Measurements from ENCODE around the gene PLB1. TPM values are rescaled to one million over a fixed set of nuclear protein-coding genes. Genes with fewer than 3 reads are reported as not detected.

The PLB1 gene

DNA sequence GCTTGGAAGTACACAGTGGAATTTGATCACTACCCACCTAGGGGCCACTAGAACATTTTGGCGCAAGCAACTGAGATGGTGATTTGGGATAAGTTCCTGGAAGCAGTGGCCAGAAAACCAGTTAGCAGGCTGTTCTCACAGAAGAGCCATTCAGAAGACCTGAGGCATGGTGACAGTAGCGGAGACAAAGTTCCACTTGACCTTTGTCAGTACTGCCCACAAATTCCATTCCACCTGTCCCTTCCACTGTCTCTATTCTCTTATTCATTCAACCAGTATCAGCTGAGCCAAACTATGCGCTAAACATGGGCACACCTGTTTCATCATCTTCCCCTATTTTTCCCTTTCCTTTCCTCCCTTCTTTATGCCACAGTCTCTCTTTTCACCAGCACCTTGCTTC is 196.6 kb downstream of the PLB1 start:
- Histone ChIP-seq H3K4me3 (ENCODE audit: insufficient read depth in 1 of 2, low read depth in 1 of 2, low read length in 2 of 2) (no peak overlapping the region), H3K9me3 (ENCODE audit: control insufficient read depth, low read length) (no peaks in the 10 kb centered on the region), H2BK5ac (ENCODE audit: low read depth, low read length, poor library complexity, severe bottlenecking) (peak overlapping the region; percentile 21), H2BK120ac (ENCODE audit: low read depth, low read length) (no peak overlapping the region), H4K91ac (ENCODE audit: low read length) (peak overlapping the region; percentile 60), H3K27ac (ENCODE audit: low read length, poor library complexity, severe bottlenecking) (peak overlapping the region; percentile 48), H2AK5ac (ENCODE audit: low read length, severe bottlenecking) (peak overlapping the region; percentile 72), H2BK12ac (ENCODE audit: low read length in 2 of 2) (peak overlapping the region; percentile 81 to 85), H3K9ac (ENCODE audit: low read length) (no peak overlapping the region), H2AFZ (ENCODE audit: low read depth, low read length) (no peak overlapping the region), H3K4me2 (ENCODE audit: low read length, poor library complexity, severe bottlenecking) (no peak overlapping the region), H4K8ac (ENCODE audit: low read length) (peak overlapping the region; percentile 41), H3K79me1 (replicated peaks; ENCODE audit: low read length, poor library complexity, severe bottlenecking) (no peaks in the 10 kb centered on the region), H3K14ac (ENCODE audit: low read length in 2 of 2) (no peak overlapping the region), H3K36me3 (ENCODE audit: control insufficient read depth in 1 of 2, insufficient read depth in 2 of 2, low read depth in 1 of 2, low read length in 2 of 2) (no peaks in the 10 kb centered on the region), H3K18ac (ENCODE audit: low read depth in 1 of 2, low read length in 2 of 2) (peak overlapping the region; percentile 68 to 80), H3K4me1 (ENCODE audit: control insufficient read depth, insufficient read depth, low read depth, low read length) (peaks cover 13% of the 10 kb centered on the region), H3K23ac (ENCODE audit: low read length in 2 of 2) (no peak overlapping the region), H2BK15ac (ENCODE audit: low read depth, poor library complexity, severe bottlenecking) (no peak overlapping the region), H3K27me3 (ENCODE audit: control insufficient read depth in 1 of 2, insufficient read depth in 1 of 2, low read length in 2 of 2) (no peaks in the 10 kb centered on the region), H3K4ac (ENCODE audit: low read depth in 1 of 2, low read length in 2 of 2) (peak overlapping the region in 1 of 2 experiments; percentile 65)
- DNase-seq = no peak
- WGBS = 100% methylated on average over 3 of the region's 3 CpGs

DNA sequence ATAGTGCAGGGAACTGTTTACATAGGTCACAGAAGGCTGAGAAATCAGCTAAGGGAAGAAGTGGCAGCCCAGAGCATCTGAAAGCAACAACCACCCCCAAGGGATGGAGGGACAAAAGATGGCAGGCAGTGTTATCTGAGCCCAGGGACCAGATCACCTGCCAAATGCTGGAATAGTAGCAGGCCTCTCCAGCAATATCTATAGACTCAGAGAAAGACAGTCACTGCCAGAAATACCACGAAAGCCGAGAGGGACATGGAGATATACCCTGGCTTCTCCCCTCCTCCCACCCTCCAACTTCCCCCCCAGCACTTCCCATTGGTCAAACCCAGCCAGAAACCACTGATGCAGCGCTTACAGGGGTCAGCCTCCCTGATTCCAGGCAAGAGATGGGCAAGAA is 197.4 kb downstream of the PLB1 start:
- Histone ChIP-seq H2BK15ac (ENCODE audit: low read depth, poor library complexity, severe bottlenecking) (no peak overlapping the region), H3K4me1 (ENCODE audit: control insufficient read depth, insufficient read depth, low read depth, low read length) (peaks cover 13% of the 10 kb centered on the region), H2BK5ac (ENCODE audit: low read depth, low read length, poor library complexity, severe bottlenecking) (no peak overlapping the region), H4K91ac (ENCODE audit: low read length) (peak overlapping the region; percentile 86), H3K27ac (ENCODE audit: low read length, poor library complexity, severe bottlenecking) (no peak overlapping the region), H2AFZ (ENCODE audit: low read depth, low read length) (no peak overlapping the region), H3K79me1 (replicated peaks; ENCODE audit: low read length, poor library complexity, severe bottlenecking) (no peaks in the 10 kb centered on the region), H3K4me3 (ENCODE audit: insufficient read depth in 1 of 2, low read depth in 1 of 2, low read length in 2 of 2) (no peak overlapping the region), H2AK5ac (ENCODE audit: low read length, severe bottlenecking) (peak overlapping the region; percentile 71), H3K9ac (ENCODE audit: low read length) (no peak overlapping the region), H2BK120ac (ENCODE audit: low read depth, low read length) (peak overlapping the region; percentile 21), H3K36me3 (ENCODE audit: control insufficient read depth in 1 of 2, insufficient read depth in 2 of 2, low read depth in 1 of 2, low read length in 2 of 2) (no peaks in the 10 kb centered on the region), H2BK12ac (ENCODE audit: low read length in 2 of 2) (peak overlapping the region; percentile 28 to 92), H3K4ac (ENCODE audit: low read depth in 1 of 2, low read length in 2 of 2) (peak overlapping the region in 1 of 2 experiments; percentile 63), H3K4me2 (ENCODE audit: low read length, poor library complexity, severe bottlenecking) (no peak overlapping the region), H3K14ac (ENCODE audit: low read length in 2 of 2) (no peak overlapping the region), H3K9me3 (ENCODE audit: control insufficient read depth, low read length) (no peaks in the 10 kb centered on the region), H3K23ac (ENCODE audit: low read length in 2 of 2) (no peak overlapping the region), H4K8ac (ENCODE audit: low read length) (peak overlapping the region; percentile 27), H3K27me3 (ENCODE audit: control insufficient read depth in 1 of 2, insufficient read depth in 1 of 2, low read length in 2 of 2) (no peaks in the 10 kb centered on the region), H3K18ac (ENCODE audit: low read depth in 1 of 2, low read length in 2 of 2) (peak overlapping the region; percentile 25 to 67)
- no peak for DNase-seq
- 97% methylated on average over 3 of the region's 3 CpGs for WGBS

Small RNA genes within 50 kb of the gene (small RNA-seq; reads per million reads assigned to genes)
- gene RNA5SP89 (ENCODE audit: low read depth) (not detected), gene SNRPGP7 (ENCODE audit: low read depth) (not detected)
